Neural progenitor cell (in vitro differentiated cells): ENCODE results near the gene ELOVL4.

Experiments
- CTCF ChIP-seq: fragments of 200-600 bp; sonication (generic); IDR thresholded peaks from 2 replicates; pipeline ENCODE4 v1.5.1; 2017; ENCODE audit warnings: antibody characterized with exemption, mild to moderate bottlenecking
- EZH2 ChIP-seq: fragments of 200-600 bp; sonication (generic); IDR thresholded peaks from 2 replicates; pipeline ENCODE4 v1.6.1; 2017; ENCODE audit warnings: antibody characterized with exemption, mild to moderate bottlenecking, moderate library complexity

DNA sequence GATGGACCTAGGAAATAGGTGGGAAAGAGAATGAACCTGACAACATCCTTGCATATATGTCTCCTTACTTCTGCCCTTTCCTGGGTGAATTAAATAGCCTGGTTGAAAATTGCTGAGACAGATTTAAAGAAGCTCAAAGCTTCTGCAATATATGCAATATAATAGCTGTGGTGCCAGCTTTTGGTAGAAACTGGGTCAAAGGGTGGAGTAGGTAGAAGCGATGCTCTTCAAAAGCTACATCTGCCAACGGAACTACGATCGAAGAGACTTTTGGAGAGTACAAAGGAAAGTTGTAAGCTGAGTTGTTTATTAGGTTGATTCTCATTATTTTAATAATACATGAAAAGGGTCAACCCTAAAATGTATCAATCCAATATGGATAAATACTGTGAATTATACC is 34.3 kb upstream of the ELOVL4 start:
- TF ChIP-seq EZH2: no peak
- no peak for TF ChIP-seq CTCF
